Activated CD4-positive, alpha-beta memory T cell treated with anti-CD3 and anti-CD28 coated beads, Interleukin-2, amount 10 ng/mL, durations not matched to agents 7 days and 5 days (primary cell): ENCODE results near the gene ZNF593. TPM values are rescaled to one million over a fixed set of nuclear protein-coding genes. Genes with fewer than 3 reads are reported as not detected.

Experiments used
- CTCF ChIA-PET: fragments of 350-600 bp; sonication (Branson Sonifier 250); formaldehyde crosslinking; loops from one replicate; lab custom pipeline; 2021; ENCODE audit warnings: antibody characterized with exemption, inconsistent platforms; lab: Charles Lee
- POLR2A ChIA-PET: fragments of 350-600 bp; sonication (Branson Sonifier 250); formaldehyde crosslinking; loops from one replicate; lab custom pipeline; 2021; ENCODE audit warnings: antibody characterized with exemption; lab: Charles Lee
- DNase-seq: peaks from one replicate; pipeline ENCODE4 v3.0.0-alpha.2; 2020
- H3K27ac Mint-ChIP-seq: one replicate; pipeline ENCODE4 v1.8.0; 2021; ENCODE audit warnings: mild to moderate bottlenecking, mixed read lengths
- H3K27me3 Mint-ChIP-seq: one replicate; pipeline ENCODE4 v1.8.0; 2021; ENCODE audit warnings: mixed read lengths
- H3K36me3 Mint-ChIP-seq: one replicate; pipeline ENCODE4 v1.8.0; 2021; ENCODE audit warnings: low read depth, mixed read lengths
- H3K4me1 Mint-ChIP-seq: one replicate; pipeline ENCODE4 v1.8.0; 2021; ENCODE audit warnings: mixed read lengths
- H3K4me3 Mint-ChIP-seq: one replicate; pipeline ENCODE4 v1.8.0; 2021; ENCODE audit warnings: mild to moderate bottlenecking, mixed read lengths
- H3K9me3 Mint-ChIP-seq: one replicate; pipeline ENCODE4 v1.8.0; 2021; ENCODE audit warnings: mixed read lengths
- total RNA-seq, 2 experiments: library from RNA; stranded (reverse); gene quantifications; one replicate each; pipeline ENCODE4 v1.2.3, GENCODE V29; 2021

Gene ZNF593
- total RNA-seq = 10 to 100 TPM; 20.3 to 22.9 TPM

DNA sequence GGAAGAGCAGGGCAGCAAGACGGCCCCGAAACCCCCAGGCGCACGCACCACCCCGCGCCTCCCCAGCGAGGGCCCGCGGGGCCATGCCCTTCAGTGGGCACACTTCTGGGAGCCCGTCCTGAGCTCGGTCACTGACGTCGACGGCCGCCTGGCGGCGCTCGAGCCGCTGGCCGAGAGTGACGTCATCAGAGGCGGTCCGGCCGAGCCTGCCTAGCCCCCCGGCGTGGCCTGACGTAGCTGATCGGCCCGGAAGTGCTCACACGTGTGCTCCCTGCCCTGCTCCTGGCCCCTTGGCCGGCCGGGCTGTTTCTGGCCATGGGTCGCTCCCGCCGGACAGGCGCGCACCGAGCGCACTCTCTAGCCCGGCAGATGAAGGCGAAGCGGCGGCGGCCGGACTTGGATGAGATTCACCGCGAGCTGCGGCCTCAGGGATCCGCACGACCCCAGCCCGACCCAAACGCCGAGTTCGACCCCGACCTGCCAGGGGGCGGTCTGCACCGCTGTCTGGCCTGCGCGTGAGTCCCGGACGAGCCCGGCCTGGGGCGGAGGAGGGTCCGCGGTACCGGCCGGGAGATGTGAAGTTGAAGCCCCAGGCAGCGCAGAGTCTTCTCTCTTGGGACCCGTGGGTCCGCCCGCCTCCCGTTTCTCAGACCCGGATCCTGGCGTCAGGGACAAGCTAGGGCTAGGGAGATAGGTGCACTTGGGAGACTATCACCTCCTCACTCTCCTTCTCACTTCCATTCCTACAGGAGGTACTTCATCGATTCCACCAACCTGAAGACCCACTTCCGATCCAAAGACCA, at the start of gene ZNF593:
ZNF593 (plus strand) TSS at position 240 of the 803 bp plus-strand sequence; CDS start at position 316, 76 bp downstream.
- peaks cover 32% of the 10 kb centered on the region for H3K4me1 Mint-ChIP-seq
- H3K27ac Mint-ChIP-seq = peak within 1 kb of the TSS; percentile 70
- no peaks in the 10 kb centered on the region for H3K9me3 Mint-ChIP-seq
- ChIA-PET POLR2A (interaction anchor here (0.6 to 4.6 kb wide), 13 partner anchors 12 to 264 kb away, joined by 3 to 46 read pairs (median 4); partner anchors contain the start of genes CEP85, PAFAH2, SH3BGRL3 and STMN1), CTCF (interaction anchor here (0.7 to 2.8 kb wide), 62 partner anchors 8 to 730 kb away, joined by 3 to 114 read pairs (median 5); partner anchors contain the start of genes CD52, CEP85, CNKSR1 and FAM110D)
- peak; percentile 90 for DNase-seq
- H3K27me3 Mint-ChIP-seq = no peaks in the 10 kb centered on the region
- no peaks in the 10 kb centered on the region for H3K36me3 Mint-ChIP-seq
- peak within 1 kb of the TSS; percentile 83 for H3K4me3 Mint-ChIP-seq

- no peak overlapping the region for H3K4me3 Mint-ChIP-seq
- DNase-seq = no peak
- H3K27ac Mint-ChIP-seq = peak overlapping the region; percentile 29
- H3K36me3 Mint-ChIP-seq = peaks cover 62% of the 10 kb centered on the region
- H3K27me3 Mint-ChIP-seq = no peaks in the 10 kb centered on the region
- ChIA-PET POLR2A (interaction anchor here (1.2 to 11.7 kb wide), 4 partner anchors 10 to 256 kb away, joined by 3 to 318 read pairs (median 5); partner anchors contain the start of genes CEP85 and PDIK1L), CTCF (interaction anchor here (1.0 to 5.0 kb wide), 10 partner anchors 10 to 295 kb away, joined by 3 to 65 read pairs (median 6); partner anchors contain the start of genes CEP85 and PDIK1L)
- peaks cover 69% of the 10 kb centered on the region for H3K4me1 Mint-ChIP-seq
- no peaks in the 10 kb centered on the region for H3K9me3 Mint-ChIP-seq
Measured at GRCh38 chr1:26121854-26122773, 47.6 kb upstream of the ZNF593 start.

- Mint-ChIP-seq H3K27ac (peak overlapping the region; percentile 81), H3K4me3 (peak overlapping the region; percentile 9), H3K27me3 (peaks cover 3% of the 10 kb centered on the region), H3K9me3 (no peaks in the 10 kb centered on the region), H3K36me3 (peaks cover 63% of the 10 kb centered on the region), H3K4me1 (peaks cover 80% of the 10 kb centered on the region)
- POLR2A ChIA-PET = interaction anchor here (0.8 to 11.7 kb wide), 21 partner anchors 8 to 890 kb away, joined by 3 to 318 read pairs (median 3); partner anchors contain the start of genes CEP85, HMGN2, PDIK1L and SH3BGRL3
- CTCF ChIA-PET = interaction anchor here (0.7 to 5.0 kb wide), 17 partner anchors 8 to 575 kb away, joined by 3 to 65 read pairs (median 5); partner anchors contain the start of genes CEP85, PDIK1L and ZNF593
- DNase-seq = peak; percentile 29
Measured at GRCh38 chr1:26122988-26123973, 46.4 kb upstream of the ZNF593 start.

DNA sequence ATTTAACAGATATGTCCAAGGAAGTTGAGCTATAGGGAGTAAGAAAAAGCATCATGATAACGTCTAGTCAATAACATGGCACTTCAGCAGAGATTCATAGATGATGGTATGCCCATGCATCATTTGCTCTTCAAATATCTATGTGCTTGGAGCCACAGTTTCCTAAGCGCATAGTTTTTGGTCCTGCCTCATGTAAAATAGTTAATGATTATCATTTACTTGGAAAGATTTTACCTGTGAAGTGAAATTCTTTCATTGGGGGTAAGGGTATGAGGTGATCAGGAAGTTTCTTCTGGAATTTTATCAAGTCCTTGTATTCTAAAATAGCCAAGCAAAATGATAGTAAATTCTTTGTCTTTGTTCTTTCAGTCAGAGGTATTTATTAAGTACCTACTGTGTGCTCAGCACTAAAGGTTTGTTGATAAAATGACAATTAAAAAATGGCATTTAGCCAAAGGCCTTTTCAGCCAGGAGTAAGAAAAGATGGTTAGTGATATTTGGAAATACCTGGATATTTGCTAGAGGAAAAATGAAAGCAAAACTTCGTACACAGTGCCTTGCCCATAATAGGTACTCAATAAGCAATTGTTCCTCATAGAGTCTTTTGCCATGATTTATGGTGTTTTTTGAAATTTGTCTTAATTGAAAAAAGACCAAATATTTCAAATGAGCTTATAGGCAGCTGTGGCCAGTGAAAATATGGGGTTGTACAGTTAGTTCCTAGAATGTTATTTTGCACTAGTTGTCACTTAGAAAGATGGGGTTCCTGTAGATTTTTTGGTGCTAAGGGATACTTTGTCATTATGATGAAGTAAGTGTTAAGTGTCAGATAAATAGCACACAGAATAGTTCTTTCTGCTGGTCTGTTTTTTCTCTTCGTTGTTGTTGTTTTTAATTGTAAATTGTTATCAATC, 45.0 kb upstream of the ZNF593 start:
- H3K36me3 Mint-ChIP-seq = peaks cover 53% of the 10 kb centered on the region
- peak overlapping the region; percentile 81 for H3K27ac Mint-ChIP-seq
- DNase-seq = no peak
- peak overlapping the region; percentile 49 for H3K4me3 Mint-ChIP-seq
- CTCF ChIA-PET = interaction anchor here (0.6 to 8.6 kb wide), 12 partner anchors 12 to 292 kb away, joined by 3 to 102 read pairs (median 6); partner anchors contain the start of genes CEP85, PDIK1L and ZNF593
- H3K9me3 Mint-ChIP-seq = no peaks in the 10 kb centered on the region
- POLR2A ChIA-PET = interaction anchor here (0.9 to 11.7 kb wide), 12 partner anchors 13 to 892 kb away, joined by 3 to 318 read pairs (median 3); partner anchors contain the start of genes CEP85, HMGN2, PDIK1L and SH3BGRL3
- peaks cover 3% of the 10 kb centered on the region for H3K27me3 Mint-ChIP-seq
- peaks cover 76% of the 10 kb centered on the region for H3K4me1 Mint-ChIP-seq

- no peak for DNase-seq
- peaks cover 47% of the 10 kb centered on the region for H3K36me3 Mint-ChIP-seq
- peak overlapping the region; percentile 81 for H3K27ac Mint-ChIP-seq
- ChIA-PET POLR2A (interaction anchor here (0.7 to 11.7 kb wide), 17 partner anchors 14 to 347 kb away, joined by 3 to 318 read pairs (median 6); partner anchors contain the start of genes CEP85, HMGN2, PAFAH2 and PDIK1L), CTCF (interaction anchor here (0.6 to 8.6 kb wide), 6 partner anchors 13 to 135 kb away, joined by 3 to 102 read pairs (median 18); partner anchors contain the start of genes CEP85 and PDIK1L)
- H3K4me3 Mint-ChIP-seq = peak overlapping the region; percentile 73
- H3K4me1 Mint-ChIP-seq = peaks cover 71% of the 10 kb centered on the region
- no peaks in the 10 kb centered on the region for H3K9me3 Mint-ChIP-seq
- peaks cover 3% of the 10 kb centered on the region for H3K27me3 Mint-ChIP-seq
Measured at GRCh38 chr1:26125382-26125781, 44.3 kb upstream of the ZNF593 start.

- H3K4me3 Mint-ChIP-seq = peak overlapping the region; percentile 73
- no peaks in the 10 kb centered on the region for H3K9me3 Mint-ChIP-seq
- POLR2A ChIA-PET = interaction anchor here (0.7 to 11.7 kb wide), 28 partner anchors 8 to 1624 kb away, joined by 3 to 318 read pairs (median 6); partner anchors contain the start of genes CEP85, HMGN2, PAFAH2 and PDIK1L
Measured at GRCh38 chr1:26125946-26126320, 43.8 kb upstream of the ZNF593 start.

DNA sequence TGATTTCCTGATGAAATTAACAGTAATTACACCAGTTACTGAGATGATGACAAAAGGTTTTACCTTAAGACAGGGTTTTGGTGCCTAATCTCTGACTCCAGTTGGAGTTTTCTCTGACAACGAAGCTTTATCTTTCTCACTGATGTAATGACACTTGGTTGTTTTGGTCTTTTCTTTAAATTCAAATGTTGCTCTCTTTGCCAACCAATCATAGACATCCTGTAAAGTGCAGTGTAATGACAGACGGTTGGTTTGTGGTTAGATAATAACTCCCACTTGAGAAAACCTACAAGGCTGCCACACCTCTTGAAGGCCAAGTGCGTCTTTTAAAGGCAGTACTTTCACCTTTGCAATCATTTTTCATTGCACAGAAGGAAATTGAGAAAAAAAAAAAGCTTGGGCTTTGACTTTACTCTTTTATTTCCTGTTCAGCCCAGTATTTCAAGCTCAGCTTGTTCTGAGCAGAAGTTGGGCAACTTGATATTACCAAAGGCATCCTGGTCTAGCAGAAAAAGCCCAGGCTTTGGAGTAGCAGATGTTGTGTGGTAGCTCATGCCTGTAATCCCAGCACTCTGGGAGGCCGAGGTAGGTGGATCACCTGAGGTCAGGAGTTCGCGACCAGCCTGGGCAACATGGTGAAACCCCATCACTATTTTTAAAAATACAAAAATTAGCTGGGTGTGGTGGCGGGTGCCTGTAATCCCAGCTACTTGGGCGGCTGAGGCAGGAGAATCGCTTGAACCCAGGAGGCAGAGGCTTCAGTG, 43.2 kb upstream of the ZNF593 start:
- Mint-ChIP-seq H3K27ac (peak overlapping the region; percentile 81), H3K4me1 (peaks cover 74% of the 10 kb centered on the region)

More at GRCh38 chr1:26125946-26126320, 43.8 kb upstream of the ZNF593 start:
- H3K27ac Mint-ChIP-seq = peak overlapping the region; percentile 81
- H3K4me1 Mint-ChIP-seq = peaks cover 69% of the 10 kb centered on the region
- no peak for DNase-seq
- peaks cover 3% of the 10 kb centered on the region for H3K27me3 Mint-ChIP-seq
- CTCF ChIA-PET = interaction anchor here (1.0 to 8.6 kb wide), 9 partner anchors 14 to 159 kb away, joined by 3 to 102 read pairs (median 7); partner anchors contain the start of genes CEP85 and PDIK1L
- peaks cover 45% of the 10 kb centered on the region for H3K36me3 Mint-ChIP-seq

GRCh38 chr1:26127235-26128163, 42.2 kb upstream of the ZNF593 start:
- Mint-ChIP-seq H3K36me3 (peaks cover 36% of the 10 kb centered on the region), H3K27me3 (peaks cover 3% of the 10 kb centered on the region), H3K4me3 (peak overlapping the region; percentile 73), H3K4me1 (peaks cover 69% of the 10 kb centered on the region), H3K9me3 (no peaks in the 10 kb centered on the region), H3K27ac (peak overlapping the region; percentile 81)
- ChIA-PET CTCF (interaction anchor here (1.0 to 8.6 kb wide), 11 partner anchors 15 to 157 kb away, joined by 3 to 102 read pairs (median 6); partner anchors contain the start of genes CEP85, PDIK1L and ZNF593), POLR2A (interaction anchor here (0.6 to 11.7 kb wide), 28 partner anchors 10 to 1625 kb away, joined by 3 to 318 read pairs (median 4); partner anchors contain the start of genes CEP85, HMGN2, PAFAH2 and PDIK1L)
- DNase-seq = no peak

More for the DNA sequence above, 43.2 kb upstream of the ZNF593 start:
- POLR2A ChIA-PET = interaction anchor here (0.6 to 11.7 kb wide), 41 partner anchors 9 to 1624 kb away, joined by 3 to 318 read pairs (median 4); partner anchors contain the start of genes CEP85, DHDDS, HMGN2 and PAFAH2
- DNase-seq = peak; percentile 69
- Mint-ChIP-seq H3K27me3 (peaks cover 3% of the 10 kb centered on the region), H3K4me3 (peak overlapping the region; percentile 73), H3K9me3 (no peaks in the 10 kb centered on the region), H3K36me3 (peaks cover 45% of the 10 kb centered on the region)
- CTCF ChIA-PET = interaction anchor here (1.0 to 8.6 kb wide), 13 partner anchors 14 to 158 kb away, joined by 3 to 102 read pairs (median 6); partner anchors contain the start of genes CEP85, PDIK1L and ZNF593
